Ishikawa (cell line): ENCODE measurements around the gene CLDND1.

Experiments used
- CREB1 ChIP-seq: IDR thresholded peaks from 2 replicates; pipeline ENCODE4 v1.6.1; 2012; ENCODE audit warnings: low read depth
- EP300 ChIP-seq: IDR thresholded peaks from 2 replicates; pipeline ENCODE4 v1.6.1; 2012; ENCODE audit warnings: borderline replicate concordance
- MAX ChIP-seq: IDR thresholded peaks from 2 replicates; pipeline ENCODE4 v1.6.1; 2012
- NFIC ChIP-seq: IDR thresholded peaks from 2 replicates; pipeline ENCODE4 v1.6.1; 2012
- RAD21 ChIP-seq: IDR thresholded peaks from 2 replicates; pipeline ENCODE4 v1.6.1; 2012; ENCODE audit warnings: low read depth
- TAF1 ChIP-seq: IDR thresholded peaks from 2 replicates; pipeline ENCODE4 v1.6.1; 2012; ENCODE audit warnings: low read depth, mild to moderate bottlenecking

DNA sequence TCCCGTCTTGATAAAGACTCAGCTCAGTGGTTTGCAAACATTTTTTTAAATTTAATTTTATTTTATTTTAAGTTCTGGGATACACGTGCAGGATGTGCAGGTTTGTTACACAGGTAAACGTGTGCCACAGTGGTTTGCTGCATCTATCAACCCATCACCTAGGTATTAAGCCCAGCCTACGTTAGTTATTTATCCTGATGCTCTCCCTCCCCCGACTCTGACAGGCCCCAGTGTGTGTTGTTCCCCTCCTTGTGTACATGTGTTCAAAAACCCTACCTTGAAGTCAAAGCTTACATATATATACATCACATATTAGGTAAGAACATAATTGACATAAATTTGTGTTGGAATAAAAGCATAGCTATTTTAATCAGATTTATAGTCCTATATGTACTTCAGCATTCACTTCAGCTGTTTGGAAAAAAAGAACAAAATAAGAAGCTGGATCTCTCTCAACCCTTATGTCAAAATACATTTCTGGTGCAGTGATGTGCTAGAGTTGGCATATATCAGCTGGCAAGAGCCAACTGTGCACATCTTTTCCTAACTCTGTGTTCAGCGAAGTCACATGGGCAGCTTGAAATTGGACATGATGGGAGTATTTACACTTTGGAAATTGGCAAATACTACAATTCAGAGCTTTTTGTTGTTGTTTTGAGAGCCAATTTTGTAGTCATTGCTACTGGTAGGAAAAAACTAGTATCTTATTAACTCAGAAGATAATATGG is 35.6 kb upstream of the CLDND1 start:
- TF ChIP-seq MAX (no peak), TAF1 (no peak), RAD21 (no peak), NFIC (no peak), EP300 (no peak), CREB1 (no peak)
